Neural crest cell (in vitro differentiated cells): ENCODE results near the gene BPIFB3. TPM values are rescaled to one million over a fixed set of nuclear protein-coding genes. Genes with fewer than 3 reads are reported as not detected.
"Not testable (repeated sequence)": the region's sequence is repeated elsewhere in the genome, so short reads cannot be mapped to it uniquely, and the experiment has no call there.

Source experiments
- DNase-seq: peaks from one replicate; pipeline ENCODE4 v3.0.0; 2021; ENCODE audit warnings: low read depth, mixed read lengths, low spot score
- H3K27ac Mint-ChIP-seq: one replicate; pipeline ENCODE4 v1.8.0; 2021; ENCODE audit warnings: mild to moderate bottlenecking, mixed read lengths; ENCODE audit not compliant: unreplicated experiment
- H3K27me3 Mint-ChIP-seq: 2 replicates; pipeline ENCODE4 v1.8.0; 2021; ENCODE audit warnings: low read depth, mild to moderate bottlenecking, mixed read lengths
- H3K36me3 Mint-ChIP-seq: 2 replicates; pipeline ENCODE4 v1.8.0; 2021; ENCODE audit warnings: low read depth, mild to moderate bottlenecking, mixed read lengths
- H3K4me1 Mint-ChIP-seq: 2 replicates; pipeline ENCODE4 v1.8.0; 2021; ENCODE audit warnings: mixed read lengths
- H3K4me3 Mint-ChIP-seq: one replicate; pipeline ENCODE4 v1.8.0; 2021; ENCODE audit warnings: mild to moderate bottlenecking, mixed read lengths
- H3K9me3 Mint-ChIP-seq: 2 replicates; pipeline ENCODE4 v1.8.0; 2021; ENCODE audit warnings: mixed read lengths
- CTCF ChIP-seq: fragments of 200-600 bp; sonication (generic); conservative IDR thresholded peaks from 2 replicates; pipeline ENCODE4 v1.5.0; 2021; ENCODE audit warnings: antibody characterized with exemption, mild to moderate bottlenecking
- total RNA-seq: library from RNA; stranded (reverse); gene quantifications from 2 replicates; pipeline ENCODE4 v1.2.1, GENCODE V29; 2021

The BPIFB3 gene
- total RNA-seq, 1 donor from 2014 or later = not detected

- Mint-ChIP-seq H3K36me3 (no peaks in the 10 kb centered on the region), H3K27ac (no peak overlapping the region), H3K9me3 (no peaks in the 10 kb centered on the region), H3K4me3 (no peak overlapping the region), H3K4me1 (no peaks in the 10 kb centered on the region), H3K27me3 (peaks cover 6% of the 10 kb centered on the region)
- TF ChIP-seq CTCF = no peak
- DNase-seq = no peak
Measured at GRCh38 chr20:33097001-33097400, 43.3 kb downstream of the BPIFB3 start.

GRCh38 chr20:33099843-33100538 is 46.3 kb downstream of the BPIFB3 start:
- DNase-seq = no peak
- no peaks in the 10 kb centered on the region for H3K9me3 Mint-ChIP-seq
- H3K36me3 Mint-ChIP-seq = no peaks in the 10 kb centered on the region
- H3K4me1 Mint-ChIP-seq = peaks cover 10% of the 10 kb centered on the region
- H3K4me3 Mint-ChIP-seq = no peak overlapping the region
- peak overlapping the region; percentile 65 for H3K27ac Mint-ChIP-seq
- H3K27me3 Mint-ChIP-seq = no peaks in the 10 kb centered on the region
- no peak for TF ChIP-seq CTCF

- no peaks in the 10 kb centered on the region for H3K27me3 Mint-ChIP-seq
- peaks cover 39% of the 10 kb centered on the region for H3K4me1 Mint-ChIP-seq
- H3K9me3 Mint-ChIP-seq = no peaks in the 10 kb centered on the region
- no peak for DNase-seq
- no peak for TF ChIP-seq CTCF
- H3K27ac Mint-ChIP-seq = no peak overlapping the region
- no peaks in the 10 kb centered on the region for H3K36me3 Mint-ChIP-seq
- H3K4me3 Mint-ChIP-seq = no peak overlapping the region
Measured at GRCh38 chr20:33103556-33103955, 49.9 kb downstream of the BPIFB3 start.

GRCh38 chr20:33104336-33104735 is 50.6 kb downstream of the BPIFB3 start:
- peaks cover 47% of the 10 kb centered on the region for H3K4me1 Mint-ChIP-seq

GRCh38 chr20:33105316-33105924 is 51.7 kb downstream of the BPIFB3 start:
- H3K4me3 Mint-ChIP-seq = no peak overlapping the region
- no peaks in the 10 kb centered on the region for H3K27me3 Mint-ChIP-seq
- no peaks in the 10 kb centered on the region for H3K9me3 Mint-ChIP-seq
- TF ChIP-seq CTCF = no peak
- no peak for DNase-seq
- H3K27ac Mint-ChIP-seq = no peak overlapping the region
- H3K36me3 Mint-ChIP-seq = no peaks in the 10 kb centered on the region
- peaks cover 52% of the 10 kb centered on the region for H3K4me1 Mint-ChIP-seq

More at GRCh38 chr20:33104336-33104735, 50.6 kb downstream of the BPIFB3 start:
- no peak overlapping the region for H3K27ac Mint-ChIP-seq
- H3K4me3 Mint-ChIP-seq = no peak overlapping the region
- H3K9me3 Mint-ChIP-seq = no peaks in the 10 kb centered on the region
- no peaks in the 10 kb centered on the region for H3K36me3 Mint-ChIP-seq
- no peak for TF ChIP-seq CTCF
- DNase-seq = no peak
- no peaks in the 10 kb centered on the region for H3K27me3 Mint-ChIP-seq

GRCh38 chr20:33106058-33106620 is 52.4 kb downstream of the BPIFB3 start:
- not testable (repeated sequence) for H3K4me3 Mint-ChIP-seq, DNase-seq, H3K27me3 Mint-ChIP-seq, H3K36me3 Mint-ChIP-seq, H3K9me3 Mint-ChIP-seq
- Mint-ChIP-seq H3K4me1 (peaks cover 52% of the 10 kb centered on the region), H3K27ac (peak overlapping the region; percentile 69)
